Endothelial cell of umbilical vein (primary cell): ENCODE measurements around the gene MVD. TPM values are rescaled to one million over a fixed set of nuclear protein-coding genes. Genes with fewer than 3 reads are reported as not detected.

Source experiments
- BruUV-seq: library from RNA; stranded (reverse); fragments of 400-500 nt; replicated peaks from 2 replicates; lab custom pipeline; 2021; lab: Mats Ljungman, UMichigan
- CTCF ChIA-PET: fragments of 300-600, 350-600 bp; sonication (Branson Sonifier 250); formaldehyde crosslinking; loops from one replicate; lab custom pipeline; 2021; ENCODE audit warnings: antibody characterized with exemption, inconsistent platforms; lab: Charles Lee
- POLR2A ChIA-PET: fragments of 300-600, 350-600 bp; sonication (Branson Sonifier 250); formaldehyde crosslinking; loops from one replicate; lab custom pipeline; 2021; ENCODE audit warnings: antibody characterized with exemption, inconsistent platforms; lab: Charles Lee
- DNase-seq: peaks from one replicate; pipeline ENCODE4 v3.0.0-alpha.2; 2011; ENCODE audit warnings: low read depth, low spot score
- FAIRE-seq: peaks from 2 replicates; lab custom pipeline; 2011; peaks lifted over from hg19 to GRCh38; lab: Jason Lieb, UNC
- H2AFZ ChIP-seq: 2 replicates; pipeline ENCODE4 v1.6.0; 2012; ENCODE audit warnings: low read depth, low read length, control low read depth, inconsistent platforms
- H3K27ac ChIP-seq: 2 replicates; pipeline ENCODE4 v1.5.1; 2011; ENCODE audit warnings: low read depth, mild to moderate bottlenecking, control low read depth, low read length, moderate library complexity; ENCODE audit not compliant: insufficient read depth
- H3K27me3 ChIP-seq, 2 experiments: 2 replicates each; pipeline versions ENCODE4 v1.6.0 to v1.6.1; 2011; ENCODE audit warnings: low read length in 2 of 2, mixed read lengths in 1 of 2; ENCODE audit not compliant: control insufficient read depth in 2 of 2, insufficient read depth in 2 of 2
- H3K36me3 ChIP-seq, 2 experiments: 2 replicates in 1 of 2; 3 replicates in 1 of 2; pipeline ENCODE4 v1.5.1; 2011; ENCODE audit warnings: low read length in 2 of 2, mild to moderate bottlenecking in 1 of 2, moderate library complexity in 1 of 2; ENCODE audit not compliant: control insufficient read depth in 2 of 2, insufficient read depth in 2 of 2; ENCODE audit errors: extremely low read depth in 1 of 2
- H3K4me1 ChIP-seq: 3 replicates; pipeline ENCODE4 v1.5.1; 2011; ENCODE audit warnings: mild to moderate bottlenecking, low read length; ENCODE audit not compliant: control insufficient read depth, insufficient read depth; ENCODE audit errors: extremely low read depth
- H3K4me2 ChIP-seq: 2 replicates; pipeline ENCODE4 v1.6.1; 2011; ENCODE audit warnings: low read length, control low read depth, mixed read lengths; ENCODE audit not compliant: insufficient read depth
- H3K4me3 ChIP-seq, 3 experiments: fragments of 200-600 bp in 1 of 3; sonication (generic), shearing (Covaris generic) in 1 of 3; replicated peaks in 1 of 3; 2 replicates each; pipeline ENCODE4 v1.5.1; 2011 to 2016; ENCODE audit warnings: control low read depth in 3 of 3, low read length in 3 of 3, mild to moderate bottlenecking in 2 of 3, inconsistent platforms in 1 of 3, low read depth in 1 of 3, moderate library complexity in 1 of 3; ENCODE audit not compliant: insufficient read depth in 1 of 3
- H3K79me2 ChIP-seq: 2 replicates; pipeline ENCODE4 v1.6.0; 2012; ENCODE audit warnings: low read length, inconsistent platforms; ENCODE audit not compliant: control insufficient read depth, insufficient read depth
- H3K9ac ChIP-seq: replicated peaks from 2 replicates; pipeline ENCODE3; 2011; ENCODE audit warnings: low read length, control low read depth; ENCODE audit not compliant: insufficient read depth; ENCODE audit errors: extremely low read depth
- H3K9me1 ChIP-seq: replicated peaks from 3 replicates; pipeline ENCODE4 v1.6.0; 2011; ENCODE audit warnings: mild to moderate bottlenecking, low read length; ENCODE audit not compliant: control insufficient read depth, insufficient read depth; ENCODE audit errors: extremely low read depth
- H3K9me3 ChIP-seq: replicated peaks from 2 replicates; pipeline ENCODE4 v1.5.1; 2012; ENCODE audit warnings: low read length, inconsistent platforms; ENCODE audit not compliant: control insufficient read depth, insufficient read depth
- H4K20me1 ChIP-seq: replicated peaks from 2 replicates; pipeline ENCODE3; 2011; ENCODE audit warnings: mild to moderate bottlenecking, low read length; ENCODE audit not compliant: control insufficient read depth, insufficient read depth; ENCODE audit errors: extremely low read depth
- CTCF ChIP-seq, 2 donors: IDR thresholded peaks; 1 replicate in 1 of 2; 2 replicates in 1 of 2; pipeline ENCODE4 v1.5.1; 2011; ENCODE audit warnings: low read length in 2 of 2, mild to moderate bottlenecking in 2 of 2, moderate library complexity in 2 of 2, control low read depth in 1 of 2, inconsistent platforms in 1 of 2, low read depth in 1 of 2; ENCODE audit not compliant: insufficient read depth in 1 of 2; ENCODE audit errors: extremely low read depth in 1 of 2
- EZH2 ChIP-seq: IDR thresholded peaks from 2 replicates; pipeline ENCODE4 v1.6.1; 2012; ENCODE audit warnings: borderline replicate concordance, low read depth, mild to moderate bottlenecking, moderate library complexity, low read length, inconsistent platforms; ENCODE audit not compliant: severe bottlenecking
- JUN ChIP-seq: IDR thresholded peaks from 2 replicates; pipeline ENCODE4 v1.6.1; 2011; ENCODE audit warnings: borderline replicate concordance, low read depth; ENCODE audit not compliant: insufficient read length, insufficient read depth
- MAX ChIP-seq: IDR thresholded peaks from 2 replicates; pipeline ENCODE4 v1.6.1; 2011; ENCODE audit not compliant: insufficient read depth, insufficient read length
- MYC ChIP-seq: IDR thresholded peaks from one replicate; pipeline ENCODE4 v1.6.1; 2011; ENCODE audit warnings: mild to moderate bottlenecking, low read depth, low read length
- POLR2AphosphoS5 ChIP-seq: IDR thresholded peaks from 2 replicates; pipeline ENCODE4 v1.6.1; 2012; ENCODE audit warnings: low read depth, mild to moderate bottlenecking, control low read depth, low read length, moderate library complexity; ENCODE audit not compliant: insufficient read depth
- dilution Hi-C: fragments of 300-500 bp; cut with MboI; formaldehyde crosslinking; loops from one replicate; pipeline ENCODE4 v1.15.0; 2019; ENCODE audit warnings: low sequenced_read_pairs; ENCODE audit not compliant: extremely low pct_ligation_motif_present
- intact Hi-C: fragments of 100-400 bp; cut with micrococcal nuclease; formaldehyde crosslinking; loops from one replicate; pipeline ENCODE4 v1.10.0; 2022
- polyA plus RNA-seq, 4 experiments: library from polyadenylated mRNA; depleted of rRNA in 3 of 4; stranded (reverse) in 3 of 4; unstranded in 1 of 4; fragments of >200 nt; gene quantifications; 2 replicates each; pipeline versions ENCODE4 v1.2.1 to v1.2.3, GENCODE V29; 2011 to 2012; ENCODE audit warnings: missing spikeins in 1 of 4
- total RNA-seq: library from RNA; stranded (reverse); gene quantifications from 2 replicates; pipeline ENCODE4 v1.2.3, GENCODE V29; 2021

Gene MVD
- total and polyA plus RNA-seq, 2 donors (not counting 3 experiments of a cell fraction or from before 2014, with no cell fraction given), result 64.4 to 142 TPM

GRCh38 chr16:88711750-88712340, 49.0 kb upstream of the MVD start:
- CTCF ChIA-PET, result interaction anchor here (2.3 kb wide), 1 partner anchor 26 kb away, joined by 10 read pairs; no protein-coding TSS in a partner anchor
- Histone ChIP-seq H3K79me2 (peaks cover 23% of the 10 kb centered on the region), H4K20me1 (no peaks in the 10 kb centered on the region), H3K4me2 (no peak overlapping the region), H3K9ac (no peak overlapping the region), H3K9me3 (no peaks in the 10 kb centered on the region), H3K9me1 (no peaks in the 10 kb centered on the region), H3K4me1 (peaks cover 5% of the 10 kb centered on the region), H3K27me3 (no peaks in the 10 kb centered on the region), H2AFZ (no peak overlapping the region), H3K4me3 (no peak overlapping the region), H3K36me3 (peaks cover 11 to 37% of the 10 kb centered on the region in 2 experiments), H3K27ac (no peak overlapping the region)
- no peak for DNase-seq
- POLR2A ChIA-PET, result no interaction called here
- intact Hi-C loops (no loop called here), dilution Hi-C loops (no loop called here)
- no peak for FAIRE-seq
- no TSS peak for BruUV-seq
- TF ChIP-seq EZH2 (no peak), POLR2AphosphoS5 (no peak), MYC (no peak), CTCF (IDR thresholded peaks at IDR 0.05; ENCODE audit: extremely low read depth in 1 of 2, insufficient read depth in 1 of 2, low read depth in 1 of 2, low read length in 2 of 2) (no peak), MAX (no peak), JUN (no peak)
